HL-60 (cell line): ENCODE data around the gene SRPK2.

ENCODE experiments used
- CTCF ChIP-seq: IDR thresholded peaks from one replicate; pipeline ENCODE4 v1.5.1; 2011; ENCODE audit warnings: low read length, control low read depth, inconsistent platforms; ENCODE audit not compliant: insufficient read depth
- GABPA ChIP-seq: IDR thresholded peaks from 2 replicates; pipeline ENCODE4 v1.6.1; 2012; ENCODE audit warnings: low read depth
- POLR2AphosphoS5 ChIP-seq: IDR thresholded peaks from 2 replicates; pipeline ENCODE4 v1.6.1; 2012; ENCODE audit warnings: low read depth
- REST ChIP-seq: IDR thresholded peaks from 2 replicates; pipeline ENCODE4 v1.6.1; 2012; ENCODE audit warnings: low read depth; ENCODE audit not compliant: insufficient replicate concordance

- TF ChIP-seq CTCF (no peak), POLR2AphosphoS5 (no peak), GABPA (no peak), REST (no peak)
Observed at GRCh38 chr7:105387508-105388355, 989 bp downstream of the SRPK2 start.
